Measurements from ENCODE around the gene ABCB4. TPM values are rescaled to one million over a fixed set of nuclear protein-coding genes. Genes with fewer than 3 reads are reported as not detected.

The ABCB4 gene
- total RNA-seq, 2 experiments from 2014 or later, result not detected

Other genes with a start within 250 kb of the ABCB4 start
- gene CROT, start 130.0 kb downstream of the ABCB4 start, total RNA-seq, result 10 to 100 TPM; 12.9 to 14.2 TPM
- 1 to 10 TPM; 2.7 to 2.8 TPM for gene ABCB1, start 125.2 kb upstream of the ABCB4 start, total RNA-seq
- under 1 TPM; 0.52 to 0.54 TPM for gene RUNDC3B, start 152.7 kb upstream of the ABCB4 start, total RNA-seq